HG03378 (cell line): ENCODE data around the gene DCDC2C.
"Not testable (repeated sequence)": the region's sequence is repeated elsewhere in the genome, so short reads cannot be mapped to it uniquely, and the experiment has no call there.

Experiments
- ATAC-seq: cut with Tn5 transposase; IDR thresholded peaks from one replicate; pipeline ENCODE4 v1.9.1; 2021; ENCODE audit warnings: mild to moderate bottlenecking, moderate library complexity; ENCODE audit not compliant: unreplicated experiment

Gene DCDC2C

GRCh38 chr2:3814706-3815245 lies 111.4 kb downstream of the DCDC2C start:
- ATAC-seq, result no peak

- not testable (repeated sequence) for ATAC-seq
These were observed 113.8 kb downstream of the DCDC2C start for GRCh38 chr2:3817144-3817543.

DNA sequence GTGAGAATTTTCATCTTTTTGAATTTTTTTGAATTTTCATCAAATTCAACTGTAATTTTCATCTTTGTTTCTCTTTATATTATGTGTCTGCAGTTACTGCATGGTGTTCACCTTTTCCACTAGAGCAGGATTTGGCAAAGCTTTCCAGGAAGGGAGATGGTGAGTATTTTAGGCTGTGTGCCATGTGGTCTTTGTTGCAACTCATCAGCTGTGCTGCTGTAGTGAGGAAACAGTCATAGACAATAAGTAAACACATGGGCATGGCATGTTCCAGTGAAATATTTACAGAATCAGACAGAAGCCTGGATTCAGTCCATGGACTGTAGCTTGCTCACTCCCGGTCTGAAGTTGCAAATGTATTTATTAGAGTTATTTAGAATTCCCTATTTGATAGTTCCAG lies 120.4 kb downstream of the DCDC2C start:
- ATAC-seq, result no peak

DNA sequence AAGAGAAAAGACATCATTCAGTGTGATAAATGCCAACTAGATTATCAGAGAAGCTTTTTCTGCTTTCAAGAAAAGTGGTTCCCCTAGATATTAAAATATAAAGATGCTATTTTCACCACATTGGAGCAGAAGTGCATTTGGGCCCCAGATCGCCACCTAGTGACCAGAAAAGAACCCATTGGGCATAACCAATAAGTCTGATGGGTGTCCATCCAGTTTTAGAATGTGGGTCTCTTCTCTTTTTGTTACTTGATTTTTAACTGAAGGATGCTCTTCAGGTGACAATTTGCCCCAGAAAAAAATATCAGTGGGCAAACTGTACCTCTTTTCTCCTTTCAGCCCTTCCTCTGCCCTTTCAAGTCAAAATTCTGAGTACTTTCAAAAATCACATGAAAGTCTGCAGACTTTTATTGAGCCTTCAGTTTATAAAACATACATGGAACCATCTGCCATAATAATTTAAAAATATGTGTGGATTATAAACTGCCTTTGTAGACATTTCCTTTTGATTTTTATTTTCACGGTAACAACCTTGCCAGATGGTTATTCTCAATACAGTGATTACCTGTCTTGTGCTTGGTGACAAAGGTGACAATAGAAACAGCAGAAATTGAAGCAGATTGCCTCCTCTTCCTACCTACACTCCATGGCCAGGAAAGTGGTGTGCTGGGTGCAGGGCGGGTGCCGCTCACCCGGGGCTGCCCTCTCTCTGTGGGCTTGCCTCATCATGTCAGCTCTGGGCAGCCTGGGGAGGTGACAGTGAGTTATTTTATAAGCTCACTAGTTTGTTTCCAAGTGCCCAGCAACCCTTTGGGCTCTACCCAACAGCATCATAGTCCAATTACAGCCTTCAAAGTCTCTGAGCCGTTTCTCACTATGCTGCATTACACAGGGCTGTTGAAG lies 124.5 kb downstream of the DCDC2C start:
- no peak for ATAC-seq

- no peak for ATAC-seq
These were observed 127.4 kb downstream of the DCDC2C start for GRCh38 chr2:3830796-3831195.

DNA sequence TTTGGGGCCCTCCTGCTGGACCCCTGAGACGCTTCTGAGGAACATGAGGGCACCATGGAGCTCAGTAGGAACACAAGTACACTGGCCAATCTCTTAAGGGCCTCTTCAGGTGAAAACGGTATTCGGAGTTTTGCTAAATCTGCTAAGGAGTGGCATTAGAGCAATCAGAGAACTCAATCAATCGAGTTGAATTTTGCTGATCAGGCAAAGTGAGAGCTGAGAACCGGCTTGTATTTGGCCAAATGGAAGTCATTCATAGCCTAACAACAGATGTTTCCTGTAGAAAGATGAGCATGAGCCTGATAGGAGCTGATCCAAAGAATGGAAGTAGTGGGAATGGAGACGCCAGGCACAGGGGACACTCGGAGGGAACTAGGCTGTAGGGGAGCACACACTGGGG lies 133.7 kb downstream of the DCDC2C start:
- ATAC-seq, result no peak

DNA sequence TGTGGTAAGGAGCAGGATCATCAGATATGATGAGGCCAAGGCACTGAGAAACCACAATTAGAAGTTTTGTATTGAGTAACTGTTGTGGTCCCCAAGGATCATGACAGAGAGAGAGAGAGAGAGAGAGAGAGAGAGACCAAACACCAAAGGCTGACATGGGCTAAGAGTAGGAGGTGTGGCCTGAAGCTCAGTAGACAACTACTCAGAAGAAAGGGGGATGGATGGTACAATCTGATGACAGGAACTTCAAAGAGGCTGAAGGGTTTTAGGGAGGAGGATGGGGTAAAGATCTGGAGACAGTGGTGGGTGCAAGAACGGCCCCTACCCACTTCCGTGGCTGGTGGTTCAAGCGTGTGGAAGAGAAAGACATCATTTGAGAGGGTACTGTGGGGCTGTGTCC lies 135.0 kb downstream of the DCDC2C start:
- no peak for ATAC-seq

DNA sequence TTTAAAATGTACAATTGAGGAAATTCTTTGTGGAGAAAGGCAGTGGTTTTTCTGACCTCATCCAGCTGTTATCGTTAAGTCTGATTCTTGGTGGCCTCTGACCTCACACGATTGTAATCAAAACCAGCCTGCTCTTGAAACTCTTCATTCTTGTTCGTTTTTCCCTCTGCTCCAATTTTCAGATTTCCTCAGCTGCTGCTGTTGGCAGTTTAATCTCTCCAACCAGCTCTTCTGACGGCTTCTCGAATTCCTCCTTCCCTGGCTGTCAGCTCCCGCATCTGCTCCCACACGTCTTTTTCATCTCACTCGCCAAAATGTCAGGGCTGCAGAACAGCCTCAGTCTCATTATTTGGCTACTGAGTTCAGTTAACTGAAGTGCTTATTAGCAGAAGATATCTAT lies 136.1 kb downstream of the DCDC2C start:
- ATAC-seq, result no peak

DNA sequence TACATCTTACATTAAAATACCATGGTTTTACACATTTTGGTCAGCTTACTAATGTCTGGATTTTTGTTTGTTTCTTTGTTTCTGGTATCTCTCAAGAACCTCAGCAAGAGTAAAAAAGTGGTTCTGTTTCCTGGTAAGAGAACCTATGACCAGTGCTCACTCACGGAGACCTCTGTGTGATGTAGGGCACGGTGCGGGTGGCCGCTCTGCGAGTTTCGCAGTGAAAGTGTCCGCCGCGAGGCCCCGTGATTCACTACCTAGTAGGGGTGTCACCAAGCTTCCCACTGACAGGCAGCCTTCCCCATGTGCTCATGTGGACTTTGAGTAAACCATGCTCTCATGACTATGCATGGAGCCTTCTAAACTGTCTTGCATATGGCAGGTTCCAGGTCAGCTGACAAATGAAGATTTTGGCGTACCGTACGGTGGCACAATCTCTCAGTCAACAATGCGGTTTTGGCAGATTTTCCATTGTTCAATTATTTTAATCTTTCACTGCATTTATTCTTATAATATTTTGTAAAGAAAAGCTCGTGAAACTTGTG lies 137.3 kb downstream of the DCDC2C start:
- ATAC-seq, result no peak

- no peak for ATAC-seq
These were observed 144.2 kb downstream of the DCDC2C start for GRCh38 chr2:3847397-3848052.

- ATAC-seq, result no peak
These were observed 145.4 kb downstream of the DCDC2C start for GRCh38 chr2:3848776-3849175.

DNA sequence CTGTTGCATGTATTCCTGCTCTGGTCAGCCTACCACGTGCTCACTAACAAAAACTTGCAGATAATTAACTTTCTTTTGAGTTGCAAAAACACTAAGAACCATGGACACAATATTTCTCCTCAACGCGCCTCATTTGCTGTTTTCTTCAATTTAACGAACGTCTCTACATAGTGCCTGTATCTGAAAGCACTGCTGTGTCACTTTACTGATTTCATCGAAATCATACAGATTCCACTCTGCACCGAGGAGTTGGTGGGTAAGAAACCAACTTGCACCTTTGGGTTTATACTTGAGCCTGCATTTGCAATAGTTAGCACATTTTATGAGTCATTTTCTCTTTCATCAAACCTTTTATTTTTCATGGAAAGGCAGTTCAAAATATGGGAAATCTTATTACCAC lies 145.8 kb downstream of the DCDC2C start:
- ATAC-seq, result no peak

DNA sequence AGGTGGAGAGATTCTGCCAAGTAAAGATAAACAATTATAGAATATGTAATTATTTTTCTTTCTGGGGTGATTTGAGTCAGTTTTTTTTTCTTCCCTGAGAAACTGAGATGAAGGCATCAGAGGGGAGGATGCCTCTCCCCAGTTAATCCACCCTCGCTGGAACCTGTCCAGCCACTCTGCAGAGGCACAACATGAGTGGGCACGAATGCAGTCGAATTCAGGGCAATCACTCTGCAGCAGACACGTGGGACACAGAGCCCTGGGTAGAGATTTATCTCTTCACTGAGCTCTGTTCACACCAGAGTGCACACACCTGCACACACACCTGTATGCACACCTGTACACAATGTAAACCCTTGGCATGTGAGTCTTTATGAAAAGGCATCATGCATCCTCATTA lies 154.2 kb downstream of the DCDC2C start:
- no peak for ATAC-seq

DNA sequence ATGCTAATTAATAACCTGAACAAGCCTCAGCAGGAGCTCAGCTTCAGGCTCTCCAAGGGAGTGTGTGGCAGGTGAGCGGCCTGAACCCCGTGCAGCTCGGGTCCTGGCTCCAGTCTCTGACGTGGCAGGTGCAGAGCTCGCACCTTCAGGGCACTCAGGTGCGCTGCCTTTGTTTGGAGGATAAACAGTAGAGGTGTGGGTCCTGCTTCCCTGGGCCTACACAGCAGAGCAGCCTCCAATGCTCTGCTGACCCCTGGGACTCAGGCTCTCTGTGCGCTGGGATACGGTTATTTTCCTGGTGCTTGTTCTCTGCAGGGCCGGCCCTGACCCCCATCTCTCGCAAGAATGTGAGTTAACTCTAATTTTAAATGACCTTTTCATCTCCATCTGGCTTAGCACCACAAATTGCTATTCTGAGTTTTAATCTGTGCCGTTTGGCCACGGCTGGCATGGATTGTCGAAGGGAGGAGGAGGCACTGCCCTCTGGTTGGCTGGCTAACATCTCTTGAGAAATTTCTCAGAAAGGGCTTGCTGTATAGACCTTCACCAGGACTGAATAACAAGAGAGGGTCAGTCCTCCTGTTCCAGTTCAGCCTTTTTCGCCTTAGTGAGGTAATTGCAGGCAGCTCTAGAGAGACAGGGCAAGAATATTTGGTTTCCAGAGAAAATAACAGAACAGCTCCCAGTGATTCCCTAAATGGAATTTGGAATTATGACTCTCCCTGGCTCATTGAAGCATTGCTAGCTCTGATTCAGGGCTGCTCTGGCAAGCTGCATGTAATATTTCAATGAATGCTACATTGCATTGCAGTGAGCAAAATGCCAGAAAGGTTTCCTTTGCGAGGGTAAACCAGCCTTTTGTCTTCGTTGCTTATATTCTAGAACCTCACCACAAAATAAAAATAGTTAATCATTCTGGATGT lies 161.8 kb downstream of the DCDC2C start:
- ATAC-seq, result no peak

DNA sequence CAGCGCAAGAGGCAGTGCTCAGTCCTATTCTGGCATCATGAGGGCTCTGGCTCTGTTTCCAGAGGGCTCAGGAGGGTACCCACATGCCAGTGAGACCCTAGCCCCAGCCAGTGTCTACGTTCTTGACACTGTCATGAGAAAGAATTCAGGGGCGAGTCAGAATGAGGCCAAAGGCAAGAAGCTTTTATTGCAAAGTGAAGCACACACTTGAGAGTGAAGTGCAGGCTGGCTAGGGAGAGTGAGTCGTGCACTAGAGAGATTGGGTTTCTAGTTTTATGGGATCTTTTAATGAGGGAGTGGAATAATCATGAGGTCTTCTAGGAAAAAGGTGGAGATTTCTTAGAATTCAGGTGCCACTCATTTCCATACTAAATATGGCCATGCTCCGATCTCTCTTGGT lies 164.1 kb downstream of the DCDC2C start:
- no peak for ATAC-seq

DNA sequence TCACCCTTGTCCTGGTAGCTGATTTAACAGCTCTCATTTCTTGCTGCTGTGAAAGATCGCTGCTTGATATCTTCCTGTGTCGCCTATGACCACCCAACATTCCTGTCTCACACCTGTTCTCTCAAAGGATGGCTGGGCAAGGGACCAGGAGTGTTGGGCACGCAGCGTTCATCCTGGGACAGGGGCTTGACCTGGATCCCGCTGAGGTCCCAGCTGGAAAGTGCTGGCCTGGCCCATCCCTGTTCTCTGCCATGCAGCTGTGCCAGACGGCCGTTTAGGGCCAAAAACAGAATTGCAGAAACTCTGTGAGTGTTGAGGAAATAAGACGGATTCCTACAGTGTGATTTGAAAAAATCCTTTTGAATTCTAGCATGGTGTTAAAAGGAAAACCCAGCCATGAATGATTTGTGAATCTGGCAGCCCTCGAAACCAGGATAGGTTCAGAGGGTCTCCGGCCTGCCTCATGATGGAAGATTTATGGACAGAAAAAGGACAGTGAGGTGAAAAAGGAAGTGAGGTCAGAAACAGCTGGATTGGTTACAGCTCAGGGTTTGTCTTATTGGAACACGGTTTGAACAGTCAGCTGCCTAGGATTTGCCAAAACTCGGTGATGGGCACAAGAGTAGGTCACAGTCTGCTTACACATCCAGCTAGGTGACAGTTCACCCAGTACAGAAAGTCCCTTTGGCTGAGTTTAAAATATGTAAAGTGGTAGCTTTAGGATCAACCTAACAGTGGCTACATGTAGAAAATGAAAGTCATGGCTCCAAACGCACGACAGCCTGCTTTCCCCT lies 164.8 kb downstream of the DCDC2C start:
- no peak for ATAC-seq

DNA sequence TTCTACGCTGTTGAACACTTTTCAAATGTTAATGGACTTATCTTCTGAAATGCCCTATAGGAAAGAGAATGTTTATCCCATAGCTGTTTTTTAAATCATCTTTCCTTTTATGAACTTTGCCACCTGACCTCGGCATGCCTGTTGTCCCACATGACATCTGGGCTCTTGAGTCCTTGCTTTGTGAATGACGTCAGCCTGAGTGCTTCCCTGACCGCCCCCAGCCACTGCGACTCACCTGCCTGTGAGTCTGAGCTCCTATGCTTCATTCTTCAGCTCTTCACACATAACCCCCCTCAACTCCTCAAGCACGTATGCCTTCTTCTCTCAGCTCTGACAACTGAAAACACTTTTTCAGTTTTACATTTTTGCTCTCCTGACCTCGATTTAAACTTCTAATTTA lies 166.8 kb downstream of the DCDC2C start:
- no peak for ATAC-seq

DNA sequence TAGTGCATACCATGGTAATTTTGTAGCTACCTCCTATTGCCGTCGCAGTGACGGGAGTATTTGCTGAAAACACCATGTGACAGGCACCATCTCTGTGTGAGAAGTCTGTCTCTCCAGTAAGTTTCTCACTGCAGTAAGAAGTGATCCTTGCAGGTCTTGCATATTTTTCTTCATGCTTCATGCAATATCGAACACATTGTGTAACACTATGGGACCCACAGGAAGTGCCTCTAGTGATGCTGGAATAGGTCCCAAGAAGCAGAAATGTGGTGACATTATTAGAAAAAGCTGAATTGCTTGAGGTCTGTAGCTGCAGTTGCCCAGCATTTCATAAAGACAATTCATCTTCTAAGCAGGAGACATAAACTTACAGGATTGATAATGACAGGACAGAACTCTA lies 167.6 kb downstream of the DCDC2C start:
- no peak for ATAC-seq

DNA sequence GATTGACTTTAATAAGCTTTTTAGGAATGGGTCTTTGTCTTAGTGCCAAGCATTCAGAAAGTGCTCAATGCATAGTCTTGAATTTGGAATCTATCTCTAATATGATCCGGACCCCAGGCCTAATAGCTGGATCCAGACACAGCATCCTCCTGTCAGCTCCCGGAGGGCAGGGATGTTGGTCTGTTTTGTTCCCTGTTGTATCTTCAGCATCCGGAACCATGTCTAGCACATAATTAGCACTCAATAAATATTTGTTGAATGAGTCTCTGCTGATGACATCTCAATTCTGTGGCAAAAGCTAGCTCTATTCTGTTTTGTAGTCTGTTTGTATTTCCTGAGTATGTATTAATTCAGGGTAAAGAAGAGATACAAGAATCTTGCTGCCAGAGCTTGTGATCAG lies 169.1 kb downstream of the DCDC2C start:
- no peak for ATAC-seq

- ATAC-seq, result no peak
These were observed 170.5 kb downstream of the DCDC2C start for GRCh38 chr2:3873899-3874298.
